ENCODE measurements around the gene HOXD8.

Gene HOXD8

GRCh38 chr2:176165370-176166050 is 36.0 kb downstream of the HOXD8 start:
- no peak for DNase-seq (ENCODE audit: low read depth)
- no peak overlapping the region for H3K4me3 ChIP-seq (ENCODE audit: control insufficient read depth, low read depth, low read length)
- TF ChIP-seq CTCF (conservative IDR thresholded peaks at IDR 0.05; ENCODE audit: control insufficient read depth, insufficient read depth, low read depth, low read length): no peak

GRCh38 chr2:176166272-176166671 is 36.8 kb downstream of the HOXD8 start:
- no peak for TF ChIP-seq CTCF (conservative IDR thresholded peaks at IDR 0.05; ENCODE audit: control insufficient read depth, insufficient read depth, low read depth, low read length)
- no peak overlapping the region for H3K4me3 ChIP-seq (ENCODE audit: control insufficient read depth, low read depth, low read length)
- DNase-seq (ENCODE audit: low read depth): peak; percentile 43

- peak; percentile 58 for DNase-seq (ENCODE audit: low read depth)
- no peak for TF ChIP-seq CTCF (conservative IDR thresholded peaks at IDR 0.05; ENCODE audit: control insufficient read depth, insufficient read depth, low read depth, low read length)
- H3K4me3 ChIP-seq (ENCODE audit: control insufficient read depth, low read depth, low read length): no peak overlapping the region
These were observed 37.9 kb downstream of the HOXD8 start for GRCh38 chr2:176167398-176167797.

- TF ChIP-seq CTCF (conservative IDR thresholded peaks at IDR 0.05; ENCODE audit: control insufficient read depth, insufficient read depth, low read depth, low read length): no peak
- H3K4me3 ChIP-seq (ENCODE audit: control insufficient read depth, low read depth, low read length): no peak overlapping the region
- DNase-seq (ENCODE audit: low read depth): no peak
These were observed 39.7 kb downstream of the HOXD8 start for GRCh38 chr2:176169181-176169580.

GRCh38 chr2:176169711-176170110 is 40.2 kb downstream of the HOXD8 start:
- no peak overlapping the region for H3K4me3 ChIP-seq (ENCODE audit: control insufficient read depth, low read depth, low read length)
- no peak for DNase-seq (ENCODE audit: low read depth)
- TF ChIP-seq CTCF (conservative IDR thresholded peaks at IDR 0.05; ENCODE audit: control insufficient read depth, insufficient read depth, low read depth, low read length): no peak

GRCh38 chr2:176170602-176171305 is 41.2 kb downstream of the HOXD8 start:
- TF ChIP-seq CTCF (conservative IDR thresholded peaks at IDR 0.05; ENCODE audit: control insufficient read depth, insufficient read depth, low read depth, low read length): no peak
- no peak for DNase-seq (ENCODE audit: low read depth)
- no peak overlapping the region for H3K4me3 ChIP-seq (ENCODE audit: control insufficient read depth, low read depth, low read length)

Measured in fibroblast of mammary gland (primary cell).